Esophagus mucosa (tissue), 1 donor: ENCODE data around the gene INTS3. TPM values are rescaled to one million over a fixed set of nuclear protein-coding genes. Genes with fewer than 3 reads are reported as not detected.

ENCODE experiments used
- ATAC-seq: fragments of 200-7000 bp; cut with Tn5 transposase; one replicate; pipeline ENCODE4 v1.9.1; 2020
- total RNA-seq: library from RNA; stranded (reverse); gene quantifications from one replicate; pipeline ENCODE4 v1.2.4, GENCODE V29; 2023
- donor health status: DM: yes; HTN: yes; CAD: no.

Gene INTS3
- total RNA-seq: 22.5 TPM

GRCh38 chr1:153727463-153728304 is at the start of gene INTS3:
Gene INTS3 (plus strand): TSS chr1:153728050. CDS start chr1:153728635, 585 bp downstream.
- ATAC-seq: peak; percentile 100

GRCh38 chr1:153678519-153679336 is 49.1 kb upstream of the INTS3 start, which contains the start of gene NPR1:
Gene NPR1 (plus strand): TSS chr1:153678688. CDS start chr1:153679109, 421 bp downstream.
- ATAC-seq: peak; percentile 53

GRCh38 chr1:153679337-153680119 is 48.3 kb upstream of the INTS3 start:
- ATAC-seq: peak; percentile 35

- no peak for ATAC-seq
Observed at GRCh38 chr1:153680120-153680403, 47.8 kb upstream of the INTS3 start.

GRCh38 chr1:153682730-153683129 is 45.1 kb upstream of the INTS3 start:
- ATAC-seq: no peak

- ATAC-seq: peak; percentile 52
Observed at GRCh38 chr1:153683854-153684253, 44.0 kb upstream of the INTS3 start.

GRCh38 chr1:153684892-153685291 is 43.0 kb upstream of the INTS3 start:
- no peak for ATAC-seq

- no peak for ATAC-seq
Observed at GRCh38 chr1:153685544-153686340, 42.1 kb upstream of the INTS3 start.

- ATAC-seq: no peak
Observed at GRCh38 chr1:153687346-153688125, 40.3 kb upstream of the INTS3 start.

GRCh38 chr1:153688276-153688675 is 39.6 kb upstream of the INTS3 start:
- no peak for ATAC-seq

- ATAC-seq: no peak
Observed at GRCh38 chr1:153688736-153689328, 39.0 kb upstream of the INTS3 start.

GRCh38 chr1:153693466-153693865 is 34.4 kb upstream of the INTS3 start:
- ATAC-seq: no peak

GRCh38 chr1:153696741-153697140 is 31.1 kb upstream of the INTS3 start:
- ATAC-seq: no peak

GRCh38 chr1:153697191-153698019 is 30.4 kb upstream of the INTS3 start:
- ATAC-seq: peak; percentile 33

- peak; percentile 65 for ATAC-seq
Observed at GRCh38 chr1:153698020-153698922, 29.6 kb upstream of the INTS3 start.

- ATAC-seq: no peak
Observed at GRCh38 chr1:153698923-153699714, 28.7 kb upstream of the INTS3 start.

- ATAC-seq: no peak
Observed at GRCh38 chr1:153699768-153700167, 28.1 kb upstream of the INTS3 start.

GRCh38 chr1:153705484-153705883 is 22.4 kb upstream of the INTS3 start:
- no peak for ATAC-seq
